Breast epithelium (tissue), 4 donors: ENCODE data around the gene UBAC2. TPM values are rescaled to one million over a fixed set of nuclear protein-coding genes. Genes with fewer than 3 reads are reported as not detected.
A peak's percentile ranks its signal among the peaks of the same experiment; 100 is the strongest.
"Not testable (repeated sequence)": the region's sequence is repeated elsewhere in the genome, so short reads cannot be mapped to it uniquely, and the experiment has no call there.

Experiments used
- DNase-seq, 2 donors: peaks; one replicate each; pipeline ENCODE4 v3.0.0-alpha.2; 2019; ENCODE audit warnings: low spot score in 2 of 2
- H3K27ac ChIP-seq, 2 donors: fragments of 200-600 bp; sonication (generic) in 1 of 2; one replicate each; pipeline ENCODE4 v1.5.1; 2016 to 2019; ENCODE audit warnings: mild to moderate bottlenecking in 1 of 2
- H3K27me3 ChIP-seq, 2 donors: fragments of 200-600 bp; sonication (generic) in 1 of 2; one replicate each; pipeline versions ENCODE4 v1.5.1 to v1.6.0; 2017 to 2019; ENCODE audit warnings: control low read depth in 1 of 2, mild to moderate bottlenecking in 1 of 2
- H3K36me3 ChIP-seq: fragments of 200-600 bp; one replicate; pipeline ENCODE4 v1.5.1; 2019
- H3K4me1 ChIP-seq, 2 donors: fragments of 200-600 bp; sonication (generic); one replicate each; pipeline ENCODE4 v1.5.1; 2016 to 2019; ENCODE audit warnings: control low read depth in 1 of 2
- H3K4me3 ChIP-seq, 3 donors: fragments of 200-600 bp; sonication (generic); 1 replicate in 2 of 3; 2 replicates in 1 of 3; pipeline ENCODE4 v1.5.1; 2016 to 2019; ENCODE audit warnings: mild to moderate bottlenecking in 3 of 3, moderate library complexity in 2 of 3
- H3K9me3 ChIP-seq, 2 donors: fragments of 200-600 bp; sonication (generic) in 1 of 2; one replicate each; pipeline ENCODE4 v1.5.1; 2016 to 2019; ENCODE audit warnings: control low read depth in 1 of 2
- POLR2A ChIP-seq: fragments of 450-650 bp; IDR thresholded peaks from one replicate; pipeline ENCODE4 v1.6.1; 2016; ENCODE audit warnings: antibody characterized with exemption, mild to moderate bottlenecking, moderate library complexity
- POLR2AphosphoS5 ChIP-seq, 3 donors: sonication (generic); formaldehyde crosslinking; IDR thresholded peaks; one replicate each; pipeline ENCODE4 v1.6.1; 2017; ENCODE audit warnings: antibody characterized with exemption in 3 of 3
- intact Hi-C: fragments of 100-400 bp; cut with DNase I; formaldehyde crosslinking; loops from one replicate; pipeline ENCODE4 v1.15.1; 2023; ENCODE audit warnings: low total_unique reads
- total RNA-seq, 3 donors: library from RNA; depleted of rRNA; stranded (reverse); fragments of >200 nt; gene quantifications; one replicate each; pipeline ENCODE4 v1.1.0, GENCODE V29; 2016
- TF ChIP-seq, protein P1 (sequence below), 3 donors: fragments of 450-650 bp; IDR thresholded peaks; one replicate each; pipeline ENCODE4 v1.5.1; 2016 to 2017; ENCODE audit warnings: antibody characterized with exemption in 3 of 3, mild to moderate bottlenecking in 3 of 3, moderate library complexity in 3 of 3

The UBAC2 gene
- total RNA-seq, 3 donors from 2014 or later: 64.6 to 72.8 (median 65.1) TPM

DNA sequence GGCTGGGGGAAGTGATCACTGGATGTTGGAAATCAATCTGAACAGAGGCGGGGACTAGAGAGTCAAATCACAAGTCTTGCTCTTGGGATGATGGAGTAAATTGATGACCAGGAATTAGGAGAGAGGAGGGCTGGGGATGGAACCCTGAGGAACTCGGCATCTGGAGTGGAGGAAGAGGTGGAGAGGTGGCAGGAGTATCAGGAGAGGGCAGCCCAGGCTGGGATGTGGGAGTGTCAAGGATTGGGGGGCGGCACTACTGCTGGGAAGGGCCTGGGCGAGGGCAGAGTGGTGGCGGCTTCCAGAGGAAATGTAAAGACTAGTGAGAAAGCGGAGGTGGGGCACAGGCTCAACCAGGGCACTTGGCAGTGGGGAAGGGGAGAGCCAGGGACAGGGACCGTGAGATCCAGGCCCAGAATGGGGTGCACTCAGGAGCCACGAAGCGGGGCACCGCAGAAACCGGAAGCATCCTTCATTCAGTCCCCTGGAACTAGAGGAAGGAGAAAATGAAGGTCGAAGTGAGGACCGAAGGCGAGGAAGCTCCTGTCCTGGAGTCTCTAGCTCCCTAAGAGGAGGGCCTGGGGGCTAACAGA, 187.8 kb downstream of the UBAC2 start:
- TF ChIP-seq POLR2AphosphoS5 (IDR thresholded peaks at IDR 0.05): no peak
- TF ChIP-seq, protein P1, sequence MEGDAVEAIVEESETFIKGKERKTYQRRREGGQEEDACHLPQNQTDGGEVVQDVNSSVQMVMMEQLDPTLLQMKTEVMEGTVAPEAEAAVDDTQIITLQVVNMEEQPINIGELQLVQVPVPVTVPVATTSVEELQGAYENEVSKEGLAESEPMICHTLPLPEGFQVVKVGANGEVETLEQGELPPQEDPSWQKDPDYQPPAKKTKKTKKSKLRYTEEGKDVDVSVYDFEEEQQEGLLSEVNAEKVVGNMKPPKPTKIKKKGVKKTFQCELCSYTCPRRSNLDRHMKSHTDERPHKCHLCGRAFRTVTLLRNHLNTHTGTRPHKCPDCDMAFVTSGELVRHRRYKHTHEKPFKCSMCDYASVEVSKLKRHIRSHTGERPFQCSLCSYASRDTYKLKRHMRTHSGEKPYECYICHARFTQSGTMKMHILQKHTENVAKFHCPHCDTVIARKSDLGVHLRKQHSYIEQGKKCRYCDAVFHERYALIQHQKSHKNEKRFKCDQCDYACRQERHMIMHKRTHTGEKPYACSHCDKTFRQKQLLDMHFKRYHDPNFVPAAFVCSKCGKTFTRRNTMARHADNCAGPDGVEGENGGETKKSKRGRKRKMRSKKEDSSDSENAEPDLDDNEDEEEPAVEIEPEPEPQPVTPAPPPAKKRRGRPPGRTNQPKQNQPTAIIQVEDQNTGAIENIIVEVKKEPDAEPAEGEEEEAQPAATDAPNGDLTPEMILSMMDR (IDR thresholded peaks at IDR 0.05): no peak
- no peak for TF ChIP-seq POLR2A
- H3K27ac ChIP-seq: no peak overlapping the region
- H3K9me3 ChIP-seq: no peaks in the 10 kb centered on the region

DNA sequence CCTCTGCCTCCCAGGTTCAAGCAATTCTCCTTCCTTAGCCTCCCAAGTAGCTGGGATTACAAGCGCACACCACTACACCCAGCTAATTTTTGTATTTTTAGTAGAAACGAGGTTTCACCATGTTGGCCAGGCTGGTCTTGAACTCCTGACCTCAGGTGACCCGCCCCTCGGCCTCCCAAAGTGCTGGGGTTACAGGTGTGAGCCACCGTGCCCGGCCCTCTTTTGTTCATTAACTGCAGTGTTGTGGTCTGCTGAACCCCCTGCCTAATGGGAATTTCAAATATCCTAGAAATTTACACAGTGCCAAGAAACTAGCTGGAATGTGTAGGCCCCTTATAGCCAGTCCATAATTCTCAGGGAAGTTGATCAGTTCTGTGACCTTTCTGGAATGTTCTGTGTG, 188.4 kb downstream of the UBAC2 start:
- H3K27me3 ChIP-seq, DNase-seq, H3K4me3 ChIP-seq, H3K27ac ChIP-seq, H3K36me3 ChIP-seq, H3K4me1 ChIP-seq, H3K9me3 ChIP-seq: not testable (repeated sequence)
- intact Hi-C loops: loop anchor here (5.0 kb wide), 1 partner anchor 1713 kb away; no protein-coding TSS in a partner anchor

More for the DNA sequence above, 187.8 kb downstream of the UBAC2 start:
- H3K36me3 ChIP-seq: no peaks in the 10 kb centered on the region
- no peaks in the 10 kb centered on the region for H3K4me1 ChIP-seq
- no peak overlapping the region for H3K4me3 ChIP-seq
- DNase-seq: no peak
- intact Hi-C loops: loop anchor here (5.0 kb wide), 1 partner anchor 1714 kb away; no protein-coding TSS in a partner anchor
- no peaks in the 10 kb centered on the region for H3K27me3 ChIP-seq

GRCh38 chr13:99389520-99390304, 189.1 kb downstream of the UBAC2 start:
- Histone ChIP-seq H3K4me3 (no peak overlapping the region), H3K36me3 (no peaks in the 10 kb centered on the region), H3K27me3 (no peaks in the 10 kb centered on the region), H3K4me1 (no peaks in the 10 kb centered on the region), H3K27ac (no peak overlapping the region), H3K9me3 (no peaks in the 10 kb centered on the region)
- intact Hi-C loops: loop anchor here (5.0 kb wide), 1 partner anchor 1713 kb away; no protein-coding TSS in a partner anchor
- DNase-seq: no peak
- TF ChIP-seq POLR2AphosphoS5 (IDR thresholded peaks at IDR 0.05) (no peak), POLR2A (no peak)
- TF ChIP-seq, protein P1 (IDR thresholded peaks at IDR 0.05): no peak

DNA sequence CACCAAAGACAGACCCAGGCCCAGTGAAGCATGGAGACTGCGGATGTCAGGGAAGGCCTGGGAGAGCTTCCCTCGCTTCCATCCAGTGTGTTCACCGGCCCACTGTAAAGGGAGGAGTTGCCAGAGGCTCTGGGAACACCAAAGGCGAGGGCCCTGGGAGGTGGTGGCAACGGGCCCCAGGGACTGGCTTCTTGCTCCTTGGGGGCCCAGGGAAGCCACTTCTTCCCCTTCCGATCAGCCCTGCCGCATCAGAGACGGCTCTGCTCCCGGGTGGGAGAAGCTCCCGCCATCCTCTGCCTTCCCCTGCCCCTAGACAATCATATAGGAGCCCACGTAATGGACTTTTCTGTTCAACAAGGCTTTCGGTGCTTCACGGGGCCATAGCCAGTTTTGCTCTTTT, 189.9 kb downstream of the UBAC2 start:
- Histone ChIP-seq H3K4me3 (no peak overlapping the region), H3K9me3 (no peaks in the 10 kb centered on the region), H3K27me3 (no peaks in the 10 kb centered on the region), H3K4me1 (no peaks in the 10 kb centered on the region), H3K27ac (no peak overlapping the region), H3K36me3 (no peaks in the 10 kb centered on the region)
- no peak for TF ChIP-seq POLR2A
- no peak for TF ChIP-seq POLR2AphosphoS5 (IDR thresholded peaks at IDR 0.05)
- TF ChIP-seq, protein P1 (IDR thresholded peaks at IDR 0.05): no peak
- DNase-seq: no peak
- intact Hi-C loops: no loop called here

- no peak for DNase-seq
- Histone ChIP-seq H3K4me3 (no peak overlapping the region), H3K36me3 (no peaks in the 10 kb centered on the region), H3K9me3 (no peaks in the 10 kb centered on the region), H3K4me1 (no peaks in the 10 kb centered on the region), H3K27me3 (no peaks in the 10 kb centered on the region), H3K27ac (peak overlapping the region; percentile 26 to 33)
- no peak for TF ChIP-seq POLR2A
- no peak for TF ChIP-seq POLR2AphosphoS5 (IDR thresholded peaks at IDR 0.05)
- TF ChIP-seq, protein P1 (IDR thresholded peaks at IDR 0.05): no peak
- intact Hi-C loops: no loop called here
Measured at GRCh38 chr13:99391781-99392469, 191.3 kb downstream of the UBAC2 start.
